ENCODE data around the gene ZNF846.

GRCh38 chr19:9729162-9729561 lies 39.4 kb downstream of the ZNF846 start:
- TF ChIP-seq ZNF232 (CRISPR knock-in tag; IDR thresholded peaks at IDR 0.05) = no peak
- TF ChIP-seq, protein P1, sequence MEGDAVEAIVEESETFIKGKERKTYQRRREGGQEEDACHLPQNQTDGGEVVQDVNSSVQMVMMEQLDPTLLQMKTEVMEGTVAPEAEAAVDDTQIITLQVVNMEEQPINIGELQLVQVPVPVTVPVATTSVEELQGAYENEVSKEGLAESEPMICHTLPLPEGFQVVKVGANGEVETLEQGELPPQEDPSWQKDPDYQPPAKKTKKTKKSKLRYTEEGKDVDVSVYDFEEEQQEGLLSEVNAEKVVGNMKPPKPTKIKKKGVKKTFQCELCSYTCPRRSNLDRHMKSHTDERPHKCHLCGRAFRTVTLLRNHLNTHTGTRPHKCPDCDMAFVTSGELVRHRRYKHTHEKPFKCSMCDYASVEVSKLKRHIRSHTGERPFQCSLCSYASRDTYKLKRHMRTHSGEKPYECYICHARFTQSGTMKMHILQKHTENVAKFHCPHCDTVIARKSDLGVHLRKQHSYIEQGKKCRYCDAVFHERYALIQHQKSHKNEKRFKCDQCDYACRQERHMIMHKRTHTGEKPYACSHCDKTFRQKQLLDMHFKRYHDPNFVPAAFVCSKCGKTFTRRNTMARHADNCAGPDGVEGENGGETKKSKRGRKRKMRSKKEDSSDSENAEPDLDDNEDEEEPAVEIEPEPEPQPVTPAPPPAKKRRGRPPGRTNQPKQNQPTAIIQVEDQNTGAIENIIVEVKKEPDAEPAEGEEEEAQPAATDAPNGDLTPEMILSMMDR (IDR thresholded peaks at IDR 0.05) = no peak
- TF ChIP-seq USF2 (CRISPR knock-in tag; IDR thresholded peaks at IDR 0.05) = no peak
- TF ChIP-seq NFYB (CRISPR knock-in tag; conservative IDR thresholded peaks at IDR 0.05; ENCODE audit: low read depth) = no peak
- no peak for TF ChIP-seq ZNF138 (CRISPR knock-in tag; conservative IDR thresholded peaks at IDR 0.05)
- no peak for TF ChIP-seq FOXJ3 (CRISPR knock-in tag; IDR thresholded peaks at IDR 0.05; ENCODE audit: borderline replicate concordance)
- TF ChIP-seq SP1 (CRISPR knock-in tag; conservative IDR thresholded peaks at IDR 0.05) = no peak
- TF ChIP-seq HMGA2 (CRISPR knock-in tag; IDR thresholded peaks at IDR 0.05) = no peak
- TF ChIP-seq RELA (CRISPR knock-in tag; IDR thresholded peaks at IDR 0.05; ENCODE audit: borderline replicate concordance) = no peak
- no peak for TF ChIP-seq ZBTB21 (CRISPR knock-in tag; IDR thresholded peaks at IDR 0.05; ENCODE audit: borderline replicate concordance)
- no peak for TF ChIP-seq ZNF423 (CRISPR knock-in tag; IDR thresholded peaks at IDR 0.05)

Data from WTC11 (cell line).